K562 (cell line): ENCODE results near the gene KHNYN. TPM values are rescaled to one million over a fixed set of nuclear protein-coding genes. Genes with fewer than 3 reads are reported as not detected.

Source experiments
- ATAC-seq: fragments of 200-7000 bp; cut with Tn5 transposase; 3 replicates; pipeline ENCODE4 v1.9.1; 2020; ENCODE audit warnings: moderate library complexity
- BruUV-seq: library from RNA; stranded (reverse); fragments of 400-500 nt; replicated peaks from 2 replicates; lab custom pipeline; 2021; lab: Mats Ljungman, UMichigan
- CTCF ChIA-PET: fragments of 300-600 bp; formaldehyde crosslinking; extraction: SDS; loops from one replicate; lab custom pipeline; 2021; ENCODE audit warnings: low intra/inter-chr PET ratio; lab: Yijun Ruan, JAX
- POLR2A ChIA-PET: fragments of 300-600, 350-650 bp; sonication (Branson Sonifier 250); formaldehyde crosslinking; extraction: SDS; loops from one replicate; lab custom pipeline; 2021; ENCODE audit warnings: antibody characterized with exemption, inconsistent platforms; lab: Yijun Ruan, JAX
- DNase-seq, 4 experiments: peaks; one replicate each; pipeline versions ENCODE4 v3.0.0 to v3.0.0-alpha.2; 2011 to 2018; ENCODE audit warnings: low spot score in 3 of 4, mixed read lengths in 3 of 4; ENCODE audit errors: extremely low read depth in 1 of 4
- FAIRE-seq: peaks from 2 replicates; lab custom pipeline; 2011; peaks lifted over from hg19 to GRCh38; lab: Jason Lieb, UNC
- H2AFZ ChIP-seq: 2 replicates; pipeline ENCODE4 v1.6.0; 2011; ENCODE audit warnings: low read depth, low read length, control low read depth, inconsistent platforms
- H3K27ac ChIP-seq: fragments of 200-600 bp; 3 replicates; pipeline ENCODE4 v1.8.0; 2011; ENCODE audit warnings: low read depth, mild to moderate bottlenecking, control low read depth, inconsistent platforms, low read length, moderate library complexity, mixed read lengths; ENCODE audit errors: extremely low read depth
- H3K27me3 ChIP-seq, 2 experiments: fragments of 300-600 bp in 1 of 2; 2 replicates in 1 of 2; 3 replicates in 1 of 2; pipeline versions ENCODE4 v1.6.0 to v1.8.0; 2011; ENCODE audit warnings: inconsistent platforms in 2 of 2, low read length in 2 of 2, mild to moderate bottlenecking in 1 of 2, mixed read lengths in 1 of 2, moderate library complexity in 1 of 2; ENCODE audit not compliant: control insufficient read depth in 2 of 2, insufficient read depth in 2 of 2
- H3K36me3 ChIP-seq: fragments of 300-600 bp; 3 replicates; pipeline ENCODE4 v1.8.0; 2011; ENCODE audit warnings: mild to moderate bottlenecking, low read length, inconsistent platforms; ENCODE audit not compliant: control insufficient read depth, insufficient read depth
- H3K4me1 ChIP-seq, 2 experiments: fragments of 200-600 bp in 1 of 2; replicated peaks in 1 of 2; 2 replicates in 1 of 2; 3 replicates in 1 of 2; pipeline versions ENCODE4 v1.5.1 to v1.8.0; 2011; ENCODE audit warnings: inconsistent platforms in 2 of 2, low read length in 2 of 2, mild to moderate bottlenecking in 1 of 2, mixed read lengths in 1 of 2, moderate library complexity in 1 of 2; ENCODE audit not compliant: control insufficient read depth in 2 of 2, insufficient read depth in 2 of 2
- H3K4me2 ChIP-seq: 2 replicates; pipeline ENCODE4 v1.6.1; 2011; ENCODE audit warnings: low read length, control low read depth, inconsistent platforms, mixed read lengths; ENCODE audit not compliant: insufficient read depth
- H3K4me3 ChIP-seq: fragments of 200-600 bp; sonication (generic), shearing (Covaris generic); 2 replicates; pipeline ENCODE4 v1.5.1; 2016; ENCODE audit warnings: control low read depth, inconsistent platforms
- H3K79me2 ChIP-seq: fragments of 200-600 bp; 3 replicates; pipeline ENCODE4 v1.8.0; 2011; ENCODE audit warnings: low read length, inconsistent platforms; ENCODE audit not compliant: control insufficient read depth, insufficient read depth
- H3K9ac ChIP-seq, 2 experiments: 2 replicates each; pipeline versions ENCODE4 v1.6.0 to v1.6.1; 2011; ENCODE audit warnings: low read depth in 2 of 2, low read length in 2 of 2, control low read depth in 1 of 2, inconsistent platforms in 1 of 2, mild to moderate bottlenecking in 1 of 2, mixed read lengths in 1 of 2; ENCODE audit not compliant: insufficient read depth in 1 of 2
- H3K9me1 ChIP-seq: one replicate; pipeline ENCODE4 v1.6.0; 2011; ENCODE audit warnings: inconsistent platforms, mild to moderate bottlenecking, low read length, moderate library complexity; ENCODE audit not compliant: control insufficient read depth, insufficient read depth
- H3K9me3 ChIP-seq: replicated peaks from 2 replicates; pipeline ENCODE4 v1.5.1; 2011; ENCODE audit warnings: low read depth, low read length, inconsistent platforms; ENCODE audit not compliant: control insufficient read depth, insufficient read depth
- H4K20me1 ChIP-seq: replicated peaks from 2 replicates; pipeline ENCODE4 v1.6.1; 2011; ENCODE audit warnings: low read length, inconsistent platforms, mixed read lengths; ENCODE audit not compliant: control insufficient read depth, insufficient read depth
- C11orf30 ChIP-seq: fragments of 450-650 bp; IDR thresholded peaks from 2 replicates; pipeline ENCODE4 v1.6.1; 2016; ENCODE audit warnings: low read depth, mild to moderate bottlenecking
- KDM4B ChIP-seq, 2 experiments: fragments of 450-650 bp in 1 of 2; sonication (generic) in 1 of 2; IDR thresholded peaks; 2 replicates each; pipeline ENCODE4 v1.6.1; 2016 to 2017; ENCODE audit warnings: borderline replicate concordance in 2 of 2, antibody characterized with exemption in 1 of 2, low read depth in 1 of 2, mild to moderate bottlenecking in 1 of 2
- MAFF ChIP-seq: IDR thresholded peaks from 2 replicates; pipeline ENCODE4 v1.6.1; 2012; ENCODE audit warnings: low read length, improper control_type of control experiment
- MAFG ChIP-seq: fragments of 450-650 bp; conservative IDR thresholded peaks from 2 replicates; pipeline ENCODE4 v1.6.1; 2016; ENCODE audit warnings: missing genetic modification characterization, missing compliant biosample characterization
- MAFK ChIP-seq: IDR thresholded peaks from 2 replicates; pipeline ENCODE4 v1.6.1; 2011; ENCODE audit warnings: low read length, improper control_type of control experiment
- ZNF316 ChIP-seq: fragments of 450-650 bp; IDR thresholded peaks from 2 replicates; pipeline ENCODE4 v1.6.1; 2016
- ZNF76 ChIP-seq: fragments of 250-450 bp; sonication (Bioruptor Pico); IDR thresholded peaks from 2 replicates; pipeline ENCODE4 v1.4.0; 2020; ENCODE audit warnings: mild to moderate bottlenecking, moderate library complexity, borderline replicate concordance
- WGBS: fragments of 100-300 bp; shearing (Covaris generic); methylation state at CpG from one replicate; pipeline ENCODE4 v1.1.6; 2016; ENCODE audit warnings: low coverage, mixed read lengths; ENCODE audit not compliant: insufficient coverage; ENCODE audit errors: missing lambda C conversion rate; 5-methylcytosine and 5-hydroxymethylcytosine counted together
- in situ Hi-C: fragments of 300-500 bp; cut with MboI; formaldehyde crosslinking; loops from 4 replicates; pipeline ENCODE4 v1.15.0; 2018; ENCODE audit warnings: inconsistent platforms, mixed read lengths
- intact Hi-C: fragments of 100-400 bp; cut with micrococcal nuclease; formaldehyde crosslinking; loops from 2 replicates; pipeline ENCODE4 v1.14.2; 2022
- polyA plus RNA-seq, 8 experiments: library from polyadenylated mRNA; depleted of rRNA in 4 of 8; stranded (reverse) in 5 of 8; unstranded in 3 of 8; fragments of >200 nt; fragmentation: Nextera tagmentation in 2 of 8; fragmentation: Illumina TruSeq in 1 of 8; extraction: Ambion mirVana in 2 of 8; extraction: Trizol in 1 of 8; gene quantifications; 2 replicates each; pipeline versions ENCODE4 v1.2.1 to v1.2.3, GENCODE V29; 2011 to 2014; ENCODE audit warnings: inconsistent platforms in 1 of 8, missing spikeins in 1 of 8
- total RNA-seq, 7 experiments: library from RNA; depleted of rRNA in 6 of 7; stranded (reverse); fragments of >200 nt in 6 of 7; fragmentation: Illumina TruSeq in 2 of 7; extraction: Trizol in 2 of 7; gene quantifications; 2 replicates each; pipeline versions ENCODE4 v1.2.1 to v1.2.3, GENCODE V29; 2011 to 2021; ENCODE audit warnings: low replicate concordance in 1 of 7

The KHNYN gene
- total and polyA plus RNA-seq, 9 of the 15 experiments (the other 6 are each of a cell fraction or from before 2014, with no cell fraction given): 0.76 to 26.0 (median 14.1) TPM

DNA sequence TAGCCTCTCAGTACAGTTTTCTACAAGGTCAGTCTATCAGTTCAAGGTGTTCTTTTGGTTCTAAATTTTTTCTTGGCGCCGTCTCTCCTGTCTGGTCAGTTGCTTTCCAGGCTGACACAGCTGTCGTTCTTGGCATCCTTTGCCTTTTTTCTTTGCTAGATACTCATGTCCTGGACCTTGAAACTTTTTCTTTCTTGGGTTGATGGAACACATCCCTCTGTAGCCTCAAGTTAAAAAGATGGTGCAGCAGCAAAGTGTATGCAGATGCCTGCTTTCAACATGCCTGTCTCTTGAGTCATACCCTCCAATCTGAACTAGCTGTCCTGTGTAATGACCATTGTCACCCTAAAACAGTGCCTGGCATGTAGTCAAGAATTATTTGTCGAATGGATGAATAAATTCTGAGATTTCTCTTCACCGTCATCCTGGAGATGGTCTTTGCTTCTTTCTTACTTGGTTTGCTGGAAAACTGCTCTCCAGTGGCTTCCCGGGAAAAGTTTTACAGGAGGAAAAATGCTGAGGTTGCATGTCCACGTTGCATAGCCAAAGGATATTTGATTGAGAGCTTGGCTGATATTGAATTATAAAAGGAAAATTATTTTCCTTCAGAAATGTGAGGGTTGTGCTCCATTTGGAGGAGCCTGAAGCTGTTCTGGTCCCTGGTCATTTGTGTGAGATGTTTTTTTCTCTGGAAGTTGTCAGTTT is 26.3 kb upstream of the KHNYN start:
- H3K9me1 ChIP-seq: no peaks in the 10 kb centered on the region
- H3K4me1 ChIP-seq: peaks cover 0 to 15% of the 10 kb centered on the region in 2 experiments; a peak in 3 of 5 replicates
- no peak overlapping the region for H3K4me2 ChIP-seq
- WGBS: 25% methylated on average over 7 of the region's 7 CpGs
- ChIA-PET POLR2A (no interaction called here), CTCF (no interaction called here)
- H2AFZ ChIP-seq: no peak overlapping the region
- H3K79me2 ChIP-seq: no peaks in the 10 kb centered on the region
- BruUV-seq: no TSS peak
- no peak overlapping the region for H3K4me3 ChIP-seq
- peak; percentile 61 for TF ChIP-seq MAFK
- TF ChIP-seq ZNF316: peak; percentile 84
- TF ChIP-seq MAFF: peak; percentile 73
- no peak for TF ChIP-seq KDM4B (IDR thresholded peaks at IDR 0.05; ENCODE audit: borderline replicate concordance in 2 of 2, low read depth in 1 of 2)
- peak; percentile 66 for TF ChIP-seq MAFG (tag)
- peak; percentile 75 for TF ChIP-seq C11orf30
- TF ChIP-seq ZNF76 (CRISPR knock-in tag): no peak
- FAIRE-seq (no peak), ATAC-seq (no peak), DNase-seq (no peak)
- in situ Hi-C loops: no loop called here
- H3K9me3 ChIP-seq: no peaks in the 10 kb centered on the region
- H3K27me3 ChIP-seq: no peaks in the 10 kb centered on the region; a peak in 1 of 5 replicates
- no peaks in the 10 kb centered on the region for H3K36me3 ChIP-seq
- H3K27ac ChIP-seq: no peak overlapping the region
- H4K20me1 ChIP-seq: no peaks in the 10 kb centered on the region
- no peak overlapping the region for H3K9ac ChIP-seq
- intact Hi-C loops: no loop called here
